GM08714 (cell line): Measurements from ENCODE around the gene PINK1.
A peak's percentile ranks its signal among the peaks of the same experiment; 100 is the strongest.

Experiments
- H3K4me3 ChIP-seq: fragments of 200-500 bp; sonication (Bioruptor generic); 2 replicates; pipeline ENCODE4 v1.5.1; 2014; ENCODE audit warnings: mild to moderate bottlenecking, low read length, inconsistent platforms
- ZNF274 ChIP-seq: IDR thresholded peaks from 2 replicates; pipeline ENCODE4 v1.6.1; 2012; ENCODE audit warnings: mild to moderate bottlenecking, low read depth, low read length

PINK1 gene

GRCh38 chr1:20652300-20652699 is 19.0 kb downstream of the PINK1 start:
- TF ChIP-seq ZNF274 = no peak
- H3K4me3 ChIP-seq = no peak overlapping the region

- H3K4me3 ChIP-seq = no peak overlapping the region
- TF ChIP-seq ZNF274 = no peak
These were observed 20.9 kb downstream of the PINK1 start for GRCh38 chr1:20654104-20654690.

- TF ChIP-seq ZNF274 = no peak
- no peak overlapping the region for H3K4me3 ChIP-seq
These were observed 23.8 kb downstream of the PINK1 start for GRCh38 chr1:20657024-20657423.

- no peak for TF ChIP-seq ZNF274
- no peak overlapping the region for H3K4me3 ChIP-seq
These were observed 25.1 kb downstream of the PINK1 start for GRCh38 chr1:20658166-20658915.

GRCh38 chr1:20660363-20660762 is 27.1 kb downstream of the PINK1 start:
- peak overlapping the region; percentile 98 for H3K4me3 ChIP-seq
- TF ChIP-seq ZNF274 = no peak

GRCh38 chr1:20660847-20661206 is 27.6 kb downstream of the PINK1 start:
- TF ChIP-seq ZNF274 = no peak
- H3K4me3 ChIP-seq = peak overlapping the region; percentile 98

- peak within 1 kb of the TSS; percentile 98 for H3K4me3 ChIP-seq
- no peak for TF ChIP-seq ZNF274
These were observed 28.2 kb downstream of the PINK1 start, which contains the start of gene DDOST for GRCh38 chr1:20661207-20662109. Gene DDOST (minus strand): TSS chr1:20661369. CDS start chr1:20661350, 19 bp downstream.

GRCh38 chr1:20662110-20662475 is 28.8 kb downstream of the PINK1 start:
- H3K4me3 ChIP-seq = peak overlapping the region; percentile 76
- no peak for TF ChIP-seq ZNF274

GRCh38 chr1:20663365-20663764 is 30.1 kb downstream of the PINK1 start:
- H3K4me3 ChIP-seq = no peak overlapping the region
- TF ChIP-seq ZNF274 = no peak

- TF ChIP-seq ZNF274 = no peak
- H3K4me3 ChIP-seq = no peak overlapping the region
These were observed 30.9 kb downstream of the PINK1 start for GRCh38 chr1:20663969-20664715.

GRCh38 chr1:20665726-20666125 is 32.5 kb downstream of the PINK1 start:
- TF ChIP-seq ZNF274 = no peak
- no peak overlapping the region for H3K4me3 ChIP-seq

- TF ChIP-seq ZNF274 = no peak
- H3K4me3 ChIP-seq = no peak overlapping the region
These were observed 32.9 kb downstream of the PINK1 start for GRCh38 chr1:20666146-20666545.

- no peak overlapping the region for H3K4me3 ChIP-seq
- no peak for TF ChIP-seq ZNF274
These were observed 33.5 kb downstream of the PINK1 start for GRCh38 chr1:20666804-20667203.

GRCh38 chr1:20668581-20668980 is 35.3 kb downstream of the PINK1 start:
- TF ChIP-seq ZNF274 = no peak
- H3K4me3 ChIP-seq = no peak overlapping the region

- no peak overlapping the region for H3K4me3 ChIP-seq
- no peak for TF ChIP-seq ZNF274
These were observed 37.7 kb downstream of the PINK1 start for GRCh38 chr1:20670936-20671335.
